Thyroid gland (tissue), 4 donors: ENCODE results near the gene EHD4.

Experiments
- CTCF ChIP-seq, 6 experiments: fragments of 200-600 bp in 3 of 6; fragments of 450-650 bp in 3 of 6; sonication (generic) in 3 of 6; IDR thresholded peaks; one replicate each; pipeline ENCODE4 v1.5.1; 2016 to 2019; ENCODE audit warnings: antibody characterized with exemption in 6 of 6, mild to moderate bottlenecking in 2 of 6, inconsistent platforms in 1 of 6, moderate library complexity in 1 of 6
- POLR2A ChIP-seq, 2 donors: fragments of 450-650 bp; IDR thresholded peaks; one replicate each; pipeline ENCODE4 v1.6.1; 2017; ENCODE audit warnings: antibody characterized with exemption in 2 of 2, mild to moderate bottlenecking in 2 of 2, moderate library complexity in 1 of 2

GRCh38 chr15:41995476-41995855 is 23.1 kb upstream of the EHD4 start:
- TF ChIP-seq POLR2A (IDR thresholded peaks at IDR 0.05) (no peak), CTCF (IDR thresholded peaks at IDR 0.05) (no peak)
